Heart left ventricle (tissue), 16 donors: ENCODE measurements around the gene MLPH. TPM values are rescaled to one million over a fixed set of nuclear protein-coding genes. Genes with fewer than 3 reads are reported as not detected.
A peak's percentile ranks its signal among the peaks of the same experiment; 100 is the strongest.

Experiments used
- ATAC-seq, 4 donors: fragments of 200-7000 bp; cut with Tn5 transposase; one replicate each; pipeline ENCODE4 v1.9.1; 2020 to 2022; ENCODE audit warnings: moderate library complexity in 4 of 4, mild to moderate bottlenecking in 3 of 4, moderate number of reproducible peaks in 1 of 4
- DNase-seq, 5 donors: peaks; one replicate each; pipeline ENCODE4 v3.0.0-alpha.2; 2020
- H3K27ac ChIP-seq, 12 donors: fragments of 200-600 bp; sonication (generic) in 4 of 12; one replicate each; pipeline versions ENCODE4 v1.5.0 to v1.8.0; 2016 to 2022; ENCODE audit warnings: mild to moderate bottlenecking in 2 of 12
- H3K27me3 ChIP-seq, 9 donors: fragments of 200-600 bp; sonication (generic) in 2 of 9; one replicate each; pipeline versions ENCODE4 v1.5.1 to v1.8.0; 2016 to 2022; ENCODE audit warnings: mild to moderate bottlenecking in 3 of 9
- H3K36me3 ChIP-seq, 9 donors: fragments of 200-600 bp; sonication (generic) in 2 of 9; one replicate each; pipeline versions ENCODE4 v1.5.0 to v1.8.0; 2018 to 2022; ENCODE audit warnings: mild to moderate bottlenecking in 2 of 9
- H3K4me1 ChIP-seq, 12 donors: fragments of 200-600 bp; sonication (generic) in 4 of 12; one replicate each; pipeline versions ENCODE4 v1.5.0 to v1.8.0; 2016 to 2022; ENCODE audit warnings: mild to moderate bottlenecking in 3 of 12
- H3K4me3 ChIP-seq, 12 donors: fragments of 200-600 bp; sonication (generic) in 4 of 12; one replicate each; pipeline versions ENCODE4 v1.5.0 to v1.8.0; 2017 to 2022; ENCODE audit warnings: mild to moderate bottlenecking in 9 of 12, moderate library complexity in 4 of 12
- H3K9me3 ChIP-seq, 12 donors: fragments of 200-600 bp; sonication (generic) in 4 of 12; one replicate each; pipeline versions ENCODE4 v1.5.0 to v1.8.0; 2016 to 2022; ENCODE audit warnings: mild to moderate bottlenecking in 1 of 12
- POLR2A ChIP-seq, 2 donors: fragments of 450-650 bp; IDR thresholded peaks; one replicate each; pipeline ENCODE4 v1.6.1; 2017; ENCODE audit warnings: antibody characterized with exemption in 2 of 2, mild to moderate bottlenecking in 2 of 2, moderate library complexity in 2 of 2
- WGBS, 4 donors: extraction: QIAGEN DNeasy Blood & Tissue Kit in 2 of 4; methylation state at CpG; one replicate each; pipeline versions ENCODE4 v1.1.5 to v1.1.7; 2013 to 2018; 5-methylcytosine and 5-hydroxymethylcytosine counted together
- intact Hi-C, 10 donors: fragments of 100-400 bp; cut with DNase I; formaldehyde crosslinking; loops; one replicate each; pipeline versions ENCODE4 v1.11.1 to v1.14.2; 2022
- polyA plus RNA-seq, 2 donors: library from polyadenylated mRNA; stranded (reverse); fragments of 200-250 nt; gene quantifications; one replicate each; pipeline ENCODE4 v1.2.3, GENCODE V29; 2013
- total RNA-seq, 9 donors: library from RNA; depleted of rRNA in 2 of 9; stranded (reverse); fragments of >200 nt in 2 of 9; fragmentation: NEBNext Ultra II Directional in 3 of 9; extraction: Animal tissue kit (Norgen Biotek cat#: 25700) in 3 of 9; gene quantifications; one replicate each; pipeline versions ENCODE4 v1.1.0 to v1.2.4, GENCODE V29; 2016 to 2023
- TF ChIP-seq, protein P1 (sequence below), 12 donors: fragments of 200-600 bp; sonication (generic) in 4 of 12; IDR thresholded peaks; one replicate each; pipeline versions ENCODE4 v1.5.0 to v1.8.0; 2018 to 2022; ENCODE audit warnings: antibody characterized with exemption in 12 of 12, mild to moderate bottlenecking in 5 of 12
- donor health status: ischemic (EF 13 %, LVEDD 7.1; RV severe dilation, severe dysfunction).
- donor health status: healthy with polysubstance abuse.
- donor health status: DM: no; HTN: yes; CAD: no.
- donor health status: DM: no; HTN: no; CAD: no.
- donor health status: ischemic (EF 25% LVEDD 6.9; RV normal size, moderate dysfunction).
- donor health status: ischemic (EF 25% LVEDD 5.7; RV mildly dilated, moderate dysfunction).
- donor health status: healthy.
- donor health status: DM: yes; HTN: yes; CAD: no.
- donor health status: ischemic (EF 35%, LVEDD 5.7; RV mildly dilated, moderate dysfunction).
- donor health status: nonischemic (EF 11% LVEDD 7.7; RV severe dilation, severe dysfunction).
- donor health status: DM: yes; HTN: yes; CAD: no.
- donor health status: PGD.
- donor health status: ischemic (EF 29% LVEDD 5.4; RV normal size, mild dysfunction).
- donor health status: nonischemic (EF 23%, LVEDD 6.1; RV moderate dilation, normal function).

MLPH gene
- total and polyA plus RNA-seq, 11 donors = 18.3 to 60.3 (median 30.7) TPM

DNA sequence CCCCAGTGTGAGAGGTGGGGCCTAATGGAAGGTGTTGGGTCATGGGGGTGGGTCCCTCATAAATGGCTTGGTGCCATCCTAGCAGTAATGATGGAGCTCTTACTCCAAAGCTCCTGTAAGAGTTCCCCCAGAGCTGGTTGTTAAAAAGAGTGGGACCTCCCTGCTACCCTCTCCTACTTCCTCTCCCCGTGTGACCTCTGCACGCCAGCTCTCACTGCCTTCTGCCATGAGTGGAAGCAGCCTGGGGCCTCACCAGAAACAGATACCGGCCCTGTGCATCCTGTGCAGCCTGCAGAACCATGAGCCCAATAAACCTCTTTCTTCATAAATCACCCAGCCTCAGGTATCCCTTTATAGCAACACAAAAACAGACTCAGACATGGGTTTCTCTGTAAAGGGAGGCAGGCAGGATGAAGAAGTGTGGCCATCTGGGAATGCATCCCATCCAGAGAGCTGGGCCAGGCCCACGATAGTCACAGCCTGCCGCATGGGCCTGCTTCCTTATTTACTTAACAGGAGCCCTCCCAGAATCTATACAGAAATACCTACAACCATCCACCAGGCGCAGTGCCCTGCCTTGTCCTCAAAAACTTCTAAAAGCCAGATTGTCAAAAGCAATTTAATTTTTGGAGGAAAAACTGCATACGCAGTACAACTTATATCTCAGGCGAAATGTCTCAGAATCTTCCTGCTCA lies 86.8 kb downstream of the MLPH start:
- intact Hi-C loops = loop anchor here in 9 of 10 donors (2.0 to 10.0 kb wide), 12 partner anchors 61 to 482 kb away; no protein-coding TSS in a partner anchor

DNA sequence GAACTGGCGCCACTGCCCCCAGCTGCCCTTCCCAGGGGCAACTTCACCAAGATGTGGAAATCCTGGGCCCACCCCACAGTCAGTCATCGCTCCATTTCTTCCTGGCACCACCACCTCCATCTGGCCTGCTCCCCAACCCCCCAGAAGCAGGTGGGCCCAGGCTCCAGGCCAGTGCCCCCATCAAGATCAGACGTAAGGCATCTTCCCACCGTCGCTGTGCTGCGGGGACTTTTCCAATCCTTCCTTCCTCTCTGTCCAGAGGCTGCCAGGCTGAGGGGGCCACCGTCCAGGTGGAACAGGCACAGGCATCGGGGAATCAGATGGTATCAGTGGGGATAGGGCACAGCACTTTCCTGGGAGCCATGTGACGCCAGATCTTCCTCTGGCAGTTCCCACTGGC lies 87.4 kb downstream of the MLPH start:
- intact Hi-C loops = loop anchor here in 8 of 10 donors (5.0 to 10.0 kb wide), 7 partner anchors 150 to 482 kb away; no protein-coding TSS in a partner anchor
- peak overlapping the region in 3 of 12 donors; percentile 2 to 29 (median 11) for H3K27ac ChIP-seq
- DNase-seq = no peak
- H3K4me1 ChIP-seq = peaks cover 0 to 35% (median 14%) of the 10 kb centered on the region in 12 donors
- ATAC-seq = no peak
- TF ChIP-seq POLR2A (IDR thresholded peaks at IDR 0.05) = no peak
- no peaks in the 10 kb centered on the region for H3K27me3 ChIP-seq
- H3K9me3 ChIP-seq = no peaks in the 10 kb centered on the region
- H3K36me3 ChIP-seq = no peaks in the 10 kb centered on the region
- H3K4me3 ChIP-seq = no peak overlapping the region
- 79 to 91% (median 87%) methylated on average over 8 to 9 of the region's 9 CpGs for WGBS, 4 donors

More for the DNA sequence above, 86.8 kb downstream of the MLPH start:
- H3K36me3 ChIP-seq = no peaks in the 10 kb centered on the region
- DNase-seq = no peak
- H3K9me3 ChIP-seq = no peaks in the 10 kb centered on the region
- H3K27me3 ChIP-seq = no peaks in the 10 kb centered on the region
- no peak for TF ChIP-seq POLR2A (IDR thresholded peaks at IDR 0.05)
- TF ChIP-seq, protein P1, sequence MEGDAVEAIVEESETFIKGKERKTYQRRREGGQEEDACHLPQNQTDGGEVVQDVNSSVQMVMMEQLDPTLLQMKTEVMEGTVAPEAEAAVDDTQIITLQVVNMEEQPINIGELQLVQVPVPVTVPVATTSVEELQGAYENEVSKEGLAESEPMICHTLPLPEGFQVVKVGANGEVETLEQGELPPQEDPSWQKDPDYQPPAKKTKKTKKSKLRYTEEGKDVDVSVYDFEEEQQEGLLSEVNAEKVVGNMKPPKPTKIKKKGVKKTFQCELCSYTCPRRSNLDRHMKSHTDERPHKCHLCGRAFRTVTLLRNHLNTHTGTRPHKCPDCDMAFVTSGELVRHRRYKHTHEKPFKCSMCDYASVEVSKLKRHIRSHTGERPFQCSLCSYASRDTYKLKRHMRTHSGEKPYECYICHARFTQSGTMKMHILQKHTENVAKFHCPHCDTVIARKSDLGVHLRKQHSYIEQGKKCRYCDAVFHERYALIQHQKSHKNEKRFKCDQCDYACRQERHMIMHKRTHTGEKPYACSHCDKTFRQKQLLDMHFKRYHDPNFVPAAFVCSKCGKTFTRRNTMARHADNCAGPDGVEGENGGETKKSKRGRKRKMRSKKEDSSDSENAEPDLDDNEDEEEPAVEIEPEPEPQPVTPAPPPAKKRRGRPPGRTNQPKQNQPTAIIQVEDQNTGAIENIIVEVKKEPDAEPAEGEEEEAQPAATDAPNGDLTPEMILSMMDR (IDR thresholded peaks at IDR 0.05) = no peak
- 87 to 90% (median 88%) methylated on average over 8 of the region's 8 CpGs for WGBS, 4 donors
- H3K27ac ChIP-seq = no peak overlapping the region
- ATAC-seq = no peak
- H3K4me3 ChIP-seq = no peak overlapping the region
- H3K4me1 ChIP-seq = peaks cover 0 to 29% (median 12%) of the 10 kb centered on the region in 12 donors

DNA sequence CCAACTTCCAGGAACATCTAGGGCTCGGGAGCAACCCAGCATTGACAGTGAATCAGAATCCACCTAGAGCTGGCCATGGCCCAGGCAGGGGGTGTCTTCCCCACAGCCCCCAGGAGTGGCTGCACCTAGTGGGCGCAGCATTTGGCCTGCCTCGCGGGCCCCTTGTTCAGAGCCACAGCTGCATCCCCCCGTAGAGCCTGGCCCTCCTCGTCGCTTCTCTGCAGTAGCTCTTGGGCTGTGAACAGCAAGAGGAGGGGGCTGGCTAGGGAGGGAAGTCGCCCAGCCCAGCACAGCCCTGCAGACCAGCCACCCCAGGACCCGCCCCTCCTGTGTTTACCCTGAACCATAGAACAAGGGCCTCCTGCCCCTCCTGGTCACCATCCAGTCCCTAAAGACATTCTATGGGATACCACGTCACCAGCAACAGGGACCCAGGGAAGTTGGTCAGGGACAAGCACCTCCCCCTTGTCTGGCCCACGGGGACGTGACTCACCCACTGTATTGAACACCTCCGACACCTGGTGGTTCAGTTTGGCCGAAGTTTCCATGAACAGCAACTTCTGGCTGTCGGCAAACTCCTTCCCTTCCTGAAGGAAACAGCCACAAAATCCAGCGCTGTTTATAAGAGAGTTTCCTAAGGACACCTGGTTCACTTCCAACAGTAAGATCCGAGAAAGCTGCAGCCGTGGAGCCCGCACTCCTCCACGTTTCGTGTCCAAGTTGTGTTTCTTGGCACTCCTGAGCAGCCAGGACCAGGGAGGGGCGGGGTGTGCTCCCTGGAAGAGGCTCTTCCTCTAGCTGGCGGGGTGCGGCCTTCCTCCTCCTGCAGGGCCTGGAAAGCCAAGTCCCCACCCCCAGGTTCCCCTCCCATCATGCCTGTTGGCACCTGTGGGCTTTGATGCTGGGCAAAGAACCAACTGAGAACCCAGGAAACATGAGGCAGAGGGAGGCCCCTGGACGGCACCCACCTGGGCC lies 88.1 kb downstream of the MLPH start:
- ATAC-seq (peak in 2 of 4 donors; percentile 16 to 58), DNase-seq (peak in 1 of 5 donors; percentile 61)
- WGBS, 4 donors = 62 to 71% (median 67%) methylated on average over 17 to 25 of the region's 25 CpGs
- intact Hi-C loops = loop anchor here in 8 of 10 donors (5.0 to 10.0 kb wide), 7 partner anchors 150 to 483 kb away; no protein-coding TSS in a partner anchor
- Histone ChIP-seq H3K4me3 (no peak overlapping the region), H3K4me1 (peaks cover 0 to 35% (median 15%) of the 10 kb centered on the region in 12 donors), H3K27ac (peak overlapping the region in 4 of 12 donors; percentile 2 to 29 (median 20)), H3K27me3 (no peaks in the 10 kb centered on the region), H3K9me3 (no peaks in the 10 kb centered on the region), H3K36me3 (no peaks in the 10 kb centered on the region)
- TF ChIP-seq, protein P1 (IDR thresholded peaks at IDR 0.05) = no peak
- no peak for TF ChIP-seq POLR2A (IDR thresholded peaks at IDR 0.05)

DNA sequence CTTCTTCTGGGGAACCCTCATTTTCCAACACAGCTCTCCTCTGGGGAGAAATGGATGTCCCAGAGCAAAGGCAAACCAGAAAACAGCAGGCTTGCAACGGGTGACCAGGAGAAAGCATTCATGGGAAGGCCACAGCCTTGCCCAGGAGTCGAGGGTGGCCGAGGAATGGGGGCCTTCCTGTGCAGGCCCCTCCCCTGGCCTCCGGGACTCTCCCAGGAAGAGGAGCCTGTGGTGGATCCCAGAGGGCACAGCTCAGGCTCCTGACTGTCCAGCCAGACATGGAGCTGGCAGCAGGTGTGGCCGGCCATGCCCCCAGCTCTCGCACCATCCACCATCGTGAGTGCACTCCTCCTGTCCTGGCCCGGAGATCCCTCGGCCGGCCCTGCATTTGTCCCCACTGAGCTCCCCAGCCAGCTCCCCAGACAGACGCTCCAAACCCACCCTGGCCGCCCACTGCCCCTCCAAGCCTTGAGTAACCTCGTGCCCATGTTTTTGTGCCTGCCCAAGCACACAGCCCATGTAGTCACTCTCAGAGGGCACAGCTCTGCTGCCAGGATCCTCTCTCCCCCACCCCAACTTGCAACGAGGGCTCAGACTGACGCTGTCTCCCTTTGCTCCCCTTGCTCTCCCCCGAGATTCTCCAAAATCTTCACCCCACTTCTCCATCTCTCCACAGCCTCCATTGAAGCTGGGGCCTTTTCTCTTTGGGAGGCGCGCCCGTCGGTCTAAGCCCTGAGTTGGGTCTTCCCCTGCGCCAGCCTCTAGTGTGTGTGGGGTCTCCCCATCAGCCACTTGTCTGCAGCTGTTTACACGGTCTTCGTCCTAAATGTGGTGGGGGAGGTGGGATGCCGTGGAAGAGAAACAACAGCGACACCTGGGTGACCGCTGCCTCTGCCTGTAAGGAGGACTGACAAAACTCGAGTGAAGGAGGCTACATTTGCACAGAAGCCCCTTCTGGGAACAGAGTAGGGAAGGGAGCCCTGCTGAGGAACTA lies 89.1 kb downstream of the MLPH start:
- Histone ChIP-seq H3K4me1 (peaks cover 0 to 38% (median 15%) of the 10 kb centered on the region in 12 donors), H3K27me3 (no peaks in the 10 kb centered on the region), H3K4me3 (no peak overlapping the region), H3K9me3 (no peaks in the 10 kb centered on the region), H3K27ac (no peak overlapping the region), H3K36me3 (no peaks in the 10 kb centered on the region)
- intact Hi-C loops = loop anchor here in 5 of 10 donors (10.0 kb wide), 3 partner anchors 151 to 481 kb away; no protein-coding TSS in a partner anchor
- 86 to 93% (median 91%) methylated on average over 24 to 27 of the region's 27 CpGs for WGBS, 4 donors
- no peak for ATAC-seq
- DNase-seq = no peak
- TF ChIP-seq, protein P1 (IDR thresholded peaks at IDR 0.05) = no peak
- no peak for TF ChIP-seq POLR2A (IDR thresholded peaks at IDR 0.05)
